Spleen (tissue), 7 donors: ENCODE results near the gene KRTAP1-5.

Experiments used
- CTCF ChIP-seq, 11 experiments: fragments of 200-600 bp in 7 of 11; fragments of 450-650 bp in 4 of 11; sonication (generic) in 4 of 11; IDR thresholded peaks in 8 of 11; conservative IDR thresholded peaks in 3 of 11; 1 replicate in 7 of 11; 2 replicates in 4 of 11; pipeline versions ENCODE4 v1.4.0 to v1.8.0; 2016 to 2021; ENCODE audit warnings: antibody characterized with exemption in 11 of 11, inconsistent platforms in 4 of 11, mild to moderate bottlenecking in 1 of 11
- POLR2A ChIP-seq, 3 donors: fragments of 450-650 bp; IDR thresholded peaks; one replicate each; pipeline ENCODE4 v1.5.1; 2017; ENCODE audit warnings: antibody characterized with exemption in 3 of 3, mild to moderate bottlenecking in 1 of 3
- POLR2AphosphoS5 ChIP-seq, 3 donors: sonication (generic); formaldehyde crosslinking; IDR thresholded peaks; one replicate each; pipeline ENCODE4 v1.5.1; 2017; ENCODE audit warnings: antibody characterized with exemption in 3 of 3
- donor health status: DM: no; HTN: no; CAD: no; lungs with moderate emphysema.
- donor health status: DM: no; HTN: no; CAD: no.
- donor health status: DM: no; HTN: no; CAD: no.

- TF ChIP-seq CTCF (IDR thresholded peaks at IDR 0.05 in 8 of 11, conservative IDR thresholded peaks at IDR 0.05 in 3 of 11) (no peak), POLR2AphosphoS5 (IDR thresholded peaks at IDR 0.05) (no peak), POLR2A (IDR thresholded peaks at IDR 0.05) (no peak)
Observed at GRCh38 chr17:41020336-41020735, 6.7 kb downstream of the KRTAP1-5 start.
